RWPE1 (cell line): ENCODE measurements around the gene MRM3.
"Not testable (repeated sequence)": the region's sequence is repeated elsewhere in the genome, so short reads cannot be mapped to it uniquely, and the experiment has no call there.

Experiments
- CTCF ChIA-PET: fragments of 350-600 bp; sonication (Branson Sonifier 250); formaldehyde crosslinking; extraction: SDS; loops from one replicate; lab custom pipeline; 2021; lab: Yijun Ruan, JAX
- POLR2A ChIA-PET: fragments of 400-600 bp; formaldehyde crosslinking; extraction: SDS; loops from one replicate; lab custom pipeline; 2020; ENCODE audit warnings: antibody characterized with exemption; ENCODE audit not compliant: low non-redundant PET; lab: Yijun Ruan, JAX
- DNase-seq: peaks from one replicate; pipeline ENCODE4 v3.0.0; 2012; ENCODE audit warnings: low spot score
- H3K27ac ChIP-seq: fragments of 450-650 bp; 2 replicates; pipeline ENCODE4 v1.5.1; 2017
- TF ChIP-seq, protein P1 (sequence below): fragments of 450-650 bp; conservative IDR thresholded peaks from 2 replicates; pipeline ENCODE4 v1.5.1; 2017; ENCODE audit warnings: low read depth, mild to moderate bottlenecking

MRM3 gene

DNA sequence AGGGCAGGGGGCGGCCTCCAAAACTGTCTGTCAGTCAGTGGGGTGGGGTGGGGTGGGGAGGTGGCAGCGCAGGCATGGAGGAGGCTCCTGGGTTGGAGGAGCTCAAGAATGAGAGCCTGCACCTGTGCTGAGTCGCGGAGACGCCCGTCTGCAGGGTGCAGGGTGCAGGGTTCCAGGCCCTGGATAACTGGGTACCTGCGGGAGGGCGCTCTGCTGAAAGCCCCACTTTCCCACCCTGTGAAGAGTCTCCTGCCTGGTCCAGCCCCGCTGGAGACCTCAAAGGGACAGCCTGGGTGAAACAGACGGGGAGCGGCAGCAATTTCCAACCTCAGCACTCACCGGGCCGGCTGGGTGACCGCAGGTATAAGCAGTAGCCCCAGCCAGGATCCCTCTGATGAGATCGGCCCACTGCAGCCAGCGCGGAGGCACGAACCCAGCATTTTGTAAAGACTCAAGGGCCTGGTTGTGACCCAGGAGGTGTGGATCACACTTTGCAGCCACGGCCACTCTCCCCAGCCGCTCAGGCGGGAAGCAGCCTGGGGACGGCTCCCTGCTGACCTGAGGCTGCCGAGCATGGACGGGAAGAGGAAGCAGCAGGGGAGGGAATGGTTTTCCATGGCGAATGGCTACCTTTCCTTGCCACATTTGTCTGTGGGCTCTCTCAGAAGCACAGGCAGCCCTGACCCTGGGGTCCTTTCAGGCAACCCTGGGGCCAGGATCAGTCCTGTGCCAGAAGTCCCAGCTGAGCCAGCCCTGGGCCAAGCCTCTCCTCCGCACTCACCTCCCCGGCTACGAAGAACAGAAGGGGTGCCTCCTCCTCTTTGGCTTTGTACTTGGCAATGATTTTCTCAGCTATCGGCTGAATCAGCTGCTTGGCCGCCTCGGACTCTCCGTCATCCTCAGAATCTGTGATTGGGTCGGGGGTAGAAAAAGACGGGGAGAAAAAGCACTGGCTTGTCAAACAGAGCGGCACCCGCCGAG is 21.0 kb downstream of the MRM3 start:
- TF ChIP-seq, protein P1, sequence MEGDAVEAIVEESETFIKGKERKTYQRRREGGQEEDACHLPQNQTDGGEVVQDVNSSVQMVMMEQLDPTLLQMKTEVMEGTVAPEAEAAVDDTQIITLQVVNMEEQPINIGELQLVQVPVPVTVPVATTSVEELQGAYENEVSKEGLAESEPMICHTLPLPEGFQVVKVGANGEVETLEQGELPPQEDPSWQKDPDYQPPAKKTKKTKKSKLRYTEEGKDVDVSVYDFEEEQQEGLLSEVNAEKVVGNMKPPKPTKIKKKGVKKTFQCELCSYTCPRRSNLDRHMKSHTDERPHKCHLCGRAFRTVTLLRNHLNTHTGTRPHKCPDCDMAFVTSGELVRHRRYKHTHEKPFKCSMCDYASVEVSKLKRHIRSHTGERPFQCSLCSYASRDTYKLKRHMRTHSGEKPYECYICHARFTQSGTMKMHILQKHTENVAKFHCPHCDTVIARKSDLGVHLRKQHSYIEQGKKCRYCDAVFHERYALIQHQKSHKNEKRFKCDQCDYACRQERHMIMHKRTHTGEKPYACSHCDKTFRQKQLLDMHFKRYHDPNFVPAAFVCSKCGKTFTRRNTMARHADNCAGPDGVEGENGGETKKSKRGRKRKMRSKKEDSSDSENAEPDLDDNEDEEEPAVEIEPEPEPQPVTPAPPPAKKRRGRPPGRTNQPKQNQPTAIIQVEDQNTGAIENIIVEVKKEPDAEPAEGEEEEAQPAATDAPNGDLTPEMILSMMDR: no peak
- H3K27ac ChIP-seq: peak overlapping the region; percentile 17
- ChIA-PET CTCF (interaction anchor here (0.6 kb wide), 1 partner anchor 46 kb away, joined by 3 read pairs; no protein-coding TSS in a partner anchor), POLR2A (no interaction called here)
- no peak for DNase-seq

DNA sequence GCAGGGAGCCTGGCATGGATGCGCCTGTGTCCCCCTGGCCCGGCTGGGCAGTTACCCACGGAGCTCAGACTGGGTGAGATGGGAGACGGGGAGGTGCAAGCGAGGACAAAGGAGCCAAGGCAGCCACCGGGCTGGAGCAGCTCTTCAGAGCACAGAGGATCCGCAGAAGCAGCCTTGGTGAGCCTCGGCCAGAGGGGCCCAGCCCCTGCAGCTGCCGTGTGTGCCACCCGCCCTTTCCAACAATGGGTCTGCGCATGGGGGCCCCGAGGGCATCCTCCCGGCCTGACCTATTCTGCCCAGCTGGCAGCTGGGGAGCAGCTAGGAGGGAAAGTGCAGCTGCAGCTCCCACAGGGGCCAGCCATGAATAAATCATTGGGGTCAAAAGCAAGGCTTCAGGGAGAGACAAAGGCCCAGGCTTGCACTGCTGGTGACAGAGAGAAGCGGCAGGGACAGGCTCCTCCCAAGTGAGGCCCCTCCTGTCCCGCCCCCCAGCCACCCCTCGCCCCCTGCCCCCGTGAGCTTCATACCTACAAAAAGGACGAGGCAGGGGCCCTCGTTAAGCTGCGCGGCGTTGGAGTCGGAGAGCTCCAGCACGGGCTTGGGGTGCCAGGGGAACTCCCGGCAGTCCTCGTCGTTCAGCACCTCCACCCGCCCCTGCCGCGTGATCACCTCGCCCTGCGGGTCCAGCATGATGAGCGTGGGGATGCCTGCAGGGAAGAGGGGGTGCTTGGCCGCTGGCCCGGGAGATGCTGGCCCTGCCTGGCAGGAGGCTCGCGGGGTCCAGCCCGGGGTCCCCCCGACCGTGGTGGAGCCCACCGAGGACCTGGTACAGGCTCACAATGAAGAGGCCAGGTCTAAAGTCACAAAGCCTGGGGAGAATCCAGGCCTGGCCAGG is 22.6 kb downstream of the MRM3 start:
- TF ChIP-seq, protein P1: no peak
- POLR2A ChIA-PET: no interaction called here
- H3K27ac ChIP-seq: peak overlapping the region; percentile 19
- CTCF ChIA-PET: no interaction called here
- no peak for DNase-seq

DNA sequence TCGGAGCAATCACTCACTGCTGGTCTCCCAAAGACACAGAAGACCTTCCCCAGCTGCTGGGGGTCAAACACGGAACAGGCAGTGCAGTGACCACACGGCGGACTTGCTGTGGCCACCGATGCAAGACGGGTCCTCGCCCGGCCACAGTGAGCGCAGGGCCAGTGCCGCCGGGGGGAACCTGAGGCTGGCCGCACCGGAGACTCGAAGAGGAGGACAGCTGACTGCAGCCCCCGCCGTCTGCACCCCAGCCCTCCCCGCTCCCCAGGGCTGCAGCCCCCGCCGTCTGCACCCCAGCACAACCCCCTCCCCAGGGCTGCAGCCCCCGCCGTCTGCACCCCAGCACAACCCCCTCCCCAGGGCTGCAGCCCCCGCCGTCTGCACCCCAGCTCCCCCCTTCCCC is 23.7 kb downstream of the MRM3 start:
- POLR2A ChIA-PET, H3K27ac ChIP-seq, DNase-seq, CTCF ChIA-PET: not testable (repeated sequence)

DNA sequence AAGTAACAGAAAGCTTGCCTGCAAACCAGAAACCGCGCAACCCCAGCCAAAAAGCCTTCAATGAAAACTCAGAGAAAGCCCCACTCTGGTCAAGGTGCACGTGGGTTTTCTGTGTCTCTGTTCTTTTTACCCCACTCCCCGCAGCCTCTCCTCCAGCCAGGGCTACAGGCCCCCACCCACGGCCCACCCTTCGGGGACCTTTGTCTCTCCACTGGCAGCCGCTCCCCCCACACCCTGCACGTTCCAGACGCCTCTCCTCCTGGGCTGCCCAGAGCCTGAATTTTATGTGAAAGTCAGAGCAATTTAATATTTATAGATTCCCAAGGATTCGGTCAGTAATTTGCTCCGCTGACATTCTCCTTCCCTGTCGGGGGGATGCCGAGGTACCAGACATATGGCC is 24.2 kb downstream of the MRM3 start:
- H3K27ac ChIP-seq: peak overlapping the region; percentile 16; the same call in 1 of the 2 replicates
- CTCF ChIA-PET: no interaction called here
- TF ChIP-seq, protein P1: no peak
- no peak for DNase-seq
- POLR2A ChIA-PET: no interaction called here

DNA sequence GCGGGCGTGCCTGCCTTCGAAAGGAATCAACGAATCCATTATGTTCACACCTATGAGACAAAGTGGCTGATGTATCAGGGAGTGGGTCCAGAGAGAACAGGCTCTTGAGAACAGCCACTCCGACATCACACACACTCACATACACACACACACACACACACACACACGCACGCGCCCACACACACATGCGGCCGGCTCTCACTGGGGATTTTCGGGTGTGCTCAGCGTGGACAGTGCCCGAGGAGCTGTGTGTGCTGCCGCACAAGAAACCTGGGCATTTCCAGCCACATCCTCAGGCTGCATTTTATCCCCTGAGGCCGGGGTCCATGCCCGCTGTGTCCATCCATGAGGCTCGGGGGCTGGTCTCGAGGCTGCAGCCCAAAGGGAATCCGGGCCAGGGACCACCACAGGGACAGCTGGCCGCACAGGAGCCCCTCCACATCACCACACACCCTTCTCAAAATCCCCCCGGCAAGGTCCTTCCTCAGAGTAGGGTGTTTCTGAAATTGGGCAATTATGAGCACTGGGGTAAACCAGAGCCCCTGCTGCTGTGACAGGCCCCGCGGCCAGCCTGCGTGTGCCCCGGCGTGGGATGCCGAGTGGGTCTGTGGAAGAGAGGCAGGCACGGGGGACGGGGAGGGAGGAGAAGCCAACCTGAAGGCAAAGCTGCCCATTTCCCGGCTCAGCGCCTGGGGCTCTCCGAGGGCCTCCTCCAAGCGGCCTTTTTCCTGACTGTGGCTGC is 24.8 kb downstream of the MRM3 start:
- CTCF ChIA-PET: no interaction called here
- DNase-seq: no peak
- TF ChIP-seq, protein P1: no peak
- POLR2A ChIA-PET: no interaction called here
- H3K27ac ChIP-seq: peak overlapping the region; percentile 16; the same call in 1 of the 2 replicates

DNA sequence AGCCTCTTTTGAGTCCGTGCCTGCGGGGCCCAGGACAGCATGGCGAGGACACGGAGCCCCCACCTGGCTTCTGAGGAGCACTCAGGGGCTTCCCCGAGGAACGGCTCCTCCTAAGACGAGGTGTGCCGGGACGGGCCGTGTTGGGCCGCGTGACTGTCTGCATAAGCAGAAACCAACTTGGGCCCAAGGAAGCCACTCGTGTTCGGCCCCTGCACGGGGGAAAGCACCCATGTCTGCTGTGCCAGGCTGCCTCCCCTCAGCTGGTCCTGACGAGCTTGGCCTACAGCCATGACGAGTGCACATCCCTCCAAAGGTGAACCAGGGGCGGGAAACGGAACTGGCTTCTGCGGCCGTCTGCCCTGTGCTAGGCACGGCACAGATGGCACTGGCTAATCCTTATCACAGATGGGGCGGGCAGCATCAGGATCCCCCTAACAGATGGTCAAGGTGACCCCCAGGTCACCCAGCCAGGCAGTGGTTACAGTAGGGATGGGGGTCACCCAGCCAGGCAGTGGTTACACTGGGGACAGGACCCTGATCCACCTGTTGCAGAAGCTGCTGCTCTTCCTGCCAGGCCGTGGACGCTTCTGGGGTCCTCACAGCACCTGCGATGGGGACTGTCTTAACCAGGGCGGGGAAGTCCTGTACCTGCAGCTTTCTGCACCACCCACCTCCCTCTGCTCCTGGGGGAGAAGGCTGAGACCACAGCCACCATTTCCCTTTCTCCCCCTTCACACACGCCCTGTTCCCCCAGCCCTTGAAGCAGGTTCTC is 25.6 kb downstream of the MRM3 start:
- CTCF ChIA-PET: no interaction called here
- DNase-seq: no peak
- peak overlapping the region; percentile 16; the same call in 1 of the 2 replicates for H3K27ac ChIP-seq
- POLR2A ChIA-PET: no interaction called here
- TF ChIP-seq, protein P1: no peak
